Right renal pelvis (tissue), 4 donors: Measurements from ENCODE around the gene TMEM175. TPM values are rescaled to one million over a fixed set of nuclear protein-coding genes. Genes with fewer than 3 reads are reported as not detected.

Experiments used
- DNase-seq, 4 donors: peaks; one replicate each; pipeline ENCODE4 v3.0.0-alpha.2; 2013; ENCODE audit warnings: low read depth in 4 of 4, low spot score in 3 of 4, missing footprints in 1 of 4
- polyA plus RNA-seq, 4 donors: library from polyadenylated mRNA; unstranded; fragments of 120-200 nt; gene quantifications; one replicate each; pipeline ENCODE4 v1.2.1, GENCODE V29; 2013; ENCODE audit not compliant: insufficient read length in 4 of 4

TMEM175 gene
- polyA plus RNA-seq, 4 donors = 21.6 to 26.8 (median 23.5) TPM

DNA sequence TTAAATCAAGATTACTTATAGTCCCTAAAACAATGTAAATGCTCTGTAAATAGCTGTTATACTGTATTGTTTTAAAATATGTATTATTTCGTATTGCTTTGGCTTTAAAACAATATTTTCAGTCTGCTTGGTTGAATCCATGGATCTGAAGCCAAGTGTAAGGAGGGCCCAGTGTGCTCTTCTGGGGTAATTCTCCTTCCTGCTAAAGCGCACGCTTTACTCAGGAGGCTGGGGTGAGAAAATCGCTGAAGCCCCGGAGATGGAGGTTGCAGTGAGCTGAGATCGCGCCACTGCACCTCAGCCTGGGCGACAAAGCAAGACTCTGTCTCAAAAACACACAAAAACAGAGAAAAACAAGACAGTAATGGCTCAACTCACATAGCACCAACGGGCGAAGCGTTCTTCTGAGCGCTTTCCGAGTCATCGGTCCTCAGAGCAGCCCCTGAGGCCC lies 54.2 kb downstream of the TMEM175 start:
- no peak for DNase-seq

DNA sequence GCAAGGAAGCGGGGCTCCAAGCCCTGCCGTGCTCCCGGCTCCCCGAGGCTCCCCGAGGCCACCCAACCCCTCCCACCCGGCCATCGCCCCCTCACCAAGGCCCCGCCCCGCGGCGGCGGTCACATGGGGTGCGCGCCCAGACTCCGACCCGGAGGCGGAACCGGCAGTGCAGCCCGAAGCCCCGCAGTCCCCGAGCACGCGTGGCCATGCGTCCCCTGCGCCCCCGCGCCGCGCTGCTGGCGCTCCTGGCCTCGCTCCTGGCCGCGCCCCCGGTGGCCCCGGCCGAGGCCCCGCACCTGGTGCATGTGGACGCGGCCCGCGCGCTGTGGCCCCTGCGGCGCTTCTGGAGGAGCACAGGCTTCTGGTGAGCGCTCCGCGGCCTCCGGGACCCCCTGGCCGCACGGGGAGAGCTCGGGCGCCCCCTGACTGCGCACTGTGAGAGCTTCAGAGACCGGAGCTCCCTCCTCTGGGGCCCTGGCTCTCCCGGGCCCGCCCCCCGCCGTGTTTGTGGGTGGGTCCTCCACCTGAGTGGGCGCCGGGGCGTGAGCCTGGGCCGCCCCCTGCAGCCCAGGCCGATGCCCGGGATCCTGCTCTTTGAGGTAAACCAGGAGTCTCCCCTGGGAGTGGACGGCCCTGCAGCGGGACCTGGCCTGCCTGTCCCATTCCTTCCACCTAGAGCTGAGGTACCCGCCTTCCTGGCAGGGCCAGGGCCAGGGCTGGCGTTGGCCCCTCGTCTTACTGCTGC lies 54.8 kb downstream of the TMEM175 start, which contains the start of gene IDUA:
IDUA (plus strand) TSS at position 166 of the 745 bp plus-strand sequence; CDS start at position 207, 41 bp downstream.
- DNase-seq = no peak

DNA sequence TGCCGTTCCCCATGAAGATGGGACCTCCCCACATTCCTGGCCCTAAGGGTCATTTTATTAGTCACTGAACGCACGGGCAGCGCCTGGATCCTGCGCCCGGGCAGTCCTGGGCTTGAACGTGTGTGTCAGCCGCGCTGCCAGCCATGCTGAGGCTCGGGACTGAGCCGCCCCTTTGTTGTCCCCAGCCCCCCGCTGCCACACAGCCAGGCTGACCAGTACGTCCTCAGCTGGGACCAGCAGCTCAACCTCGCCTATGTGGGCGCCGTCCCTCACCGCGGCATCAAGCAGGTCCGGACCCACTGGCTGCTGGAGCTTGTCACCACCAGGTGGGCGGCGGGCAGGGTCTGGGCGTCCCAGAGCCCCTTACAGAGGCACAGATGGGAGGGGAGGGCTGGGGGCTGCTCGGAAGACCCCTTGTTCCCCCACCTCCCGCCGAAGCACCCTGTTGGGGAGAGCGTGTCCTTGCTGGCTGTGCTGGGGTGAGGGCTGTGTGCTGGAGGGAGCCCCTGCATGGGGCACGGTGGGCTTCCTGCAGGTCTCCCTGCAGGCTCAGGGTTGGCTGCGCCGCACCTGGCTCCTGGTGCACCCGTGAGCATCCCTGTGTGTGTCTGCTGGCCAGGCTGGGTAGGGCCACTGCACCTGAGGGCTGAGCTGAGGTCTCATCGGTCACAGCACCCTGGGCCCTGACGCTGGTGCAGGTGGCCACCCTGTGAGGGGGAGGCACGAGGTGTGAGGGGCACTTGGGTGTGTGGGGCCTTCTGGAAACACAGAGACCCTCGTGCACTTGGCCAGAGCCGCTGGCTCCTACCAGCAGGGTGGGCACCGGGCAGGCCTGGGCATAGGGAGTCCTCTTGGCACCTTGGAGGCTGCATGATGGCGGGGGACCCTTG lies 55.6 kb downstream of the TMEM175 start:
- no peak for DNase-seq

DNA sequence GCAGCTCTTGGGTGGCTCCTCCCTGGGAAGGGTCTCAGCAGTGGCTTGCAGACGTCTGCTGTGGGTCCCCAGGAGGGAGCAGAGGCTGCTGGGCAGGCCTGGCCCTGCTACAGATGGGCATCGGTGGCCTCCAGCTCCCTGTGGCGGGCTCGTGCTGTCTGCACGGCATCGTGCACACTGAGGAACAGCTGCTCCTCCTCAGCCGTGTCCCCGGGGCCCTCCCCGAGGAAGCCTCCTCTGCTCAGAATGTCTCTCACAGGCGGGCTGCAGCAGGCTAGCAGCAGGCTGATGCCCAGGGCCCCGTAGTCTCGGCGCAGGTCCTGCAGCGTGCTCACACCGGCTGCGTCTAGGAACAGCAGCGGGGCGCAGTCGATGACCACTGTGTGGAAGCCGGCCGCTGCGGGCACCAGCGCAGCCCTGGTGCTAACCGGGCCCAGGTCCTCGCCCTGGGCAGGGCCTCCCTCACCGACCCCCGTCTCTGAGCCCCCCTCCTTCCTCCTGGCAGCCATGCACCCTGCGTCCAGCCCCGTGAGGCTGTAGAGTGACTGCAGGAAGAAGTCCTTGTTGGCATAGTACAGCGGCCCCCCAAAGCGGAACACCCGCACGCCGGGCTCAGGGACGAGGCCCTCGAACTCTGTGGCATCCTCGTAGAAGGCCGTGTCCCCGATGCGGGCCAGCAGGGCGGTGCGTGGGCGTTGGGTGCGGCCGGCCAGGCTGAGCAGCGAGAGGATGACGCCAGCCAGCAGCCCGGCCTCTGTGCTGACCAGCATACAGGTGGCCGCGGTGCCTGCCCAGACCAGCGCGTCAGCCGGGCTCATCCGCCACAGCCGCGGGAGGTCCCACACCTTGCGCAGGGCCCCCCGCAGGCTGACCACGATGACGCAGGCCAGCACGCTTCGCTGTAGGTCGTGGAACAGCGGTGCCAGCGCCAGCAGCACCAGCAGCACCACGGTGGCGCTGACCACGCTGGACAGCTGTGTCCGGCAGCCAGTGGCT lies 56.8 kb downstream of the TMEM175 start:
- no peak for DNase-seq

DNA sequence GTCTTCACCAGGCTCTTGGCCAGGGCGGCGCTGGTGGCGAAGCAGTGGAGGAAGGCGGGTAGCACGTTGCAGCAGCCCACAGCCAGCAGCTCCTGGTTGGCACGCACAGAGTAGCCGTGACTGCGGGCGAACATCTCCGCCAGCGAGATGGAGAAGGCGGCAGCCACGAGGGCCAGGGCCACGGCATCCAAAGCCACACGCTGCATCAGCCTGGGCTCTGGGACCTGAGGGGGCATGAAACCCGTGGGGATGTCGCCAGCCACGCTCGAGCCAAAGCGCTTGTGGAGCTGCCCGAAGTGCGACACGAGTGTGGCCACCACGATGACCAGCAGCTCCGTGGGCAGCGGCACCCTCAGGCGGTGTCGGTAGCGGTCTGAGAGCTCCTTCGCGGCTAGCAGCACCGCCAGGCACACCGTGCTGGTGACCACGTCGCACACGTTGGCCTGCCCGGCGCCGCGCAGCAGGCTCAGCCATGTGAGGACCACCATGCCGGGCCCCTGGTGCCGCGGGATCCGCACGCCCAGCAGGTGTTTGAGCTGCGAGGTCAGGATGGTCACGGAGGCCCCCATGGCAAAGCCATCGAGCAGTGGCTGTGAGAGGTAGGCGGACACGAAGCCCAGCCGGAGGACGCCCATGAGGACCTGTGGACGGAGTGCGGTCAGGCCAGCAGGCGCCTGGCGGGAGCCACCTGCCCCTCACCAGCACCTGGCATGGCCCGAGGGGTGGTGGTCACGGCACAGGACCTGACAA lies 57.6 kb downstream of the TMEM175 start:
- DNase-seq = no peak

DNA sequence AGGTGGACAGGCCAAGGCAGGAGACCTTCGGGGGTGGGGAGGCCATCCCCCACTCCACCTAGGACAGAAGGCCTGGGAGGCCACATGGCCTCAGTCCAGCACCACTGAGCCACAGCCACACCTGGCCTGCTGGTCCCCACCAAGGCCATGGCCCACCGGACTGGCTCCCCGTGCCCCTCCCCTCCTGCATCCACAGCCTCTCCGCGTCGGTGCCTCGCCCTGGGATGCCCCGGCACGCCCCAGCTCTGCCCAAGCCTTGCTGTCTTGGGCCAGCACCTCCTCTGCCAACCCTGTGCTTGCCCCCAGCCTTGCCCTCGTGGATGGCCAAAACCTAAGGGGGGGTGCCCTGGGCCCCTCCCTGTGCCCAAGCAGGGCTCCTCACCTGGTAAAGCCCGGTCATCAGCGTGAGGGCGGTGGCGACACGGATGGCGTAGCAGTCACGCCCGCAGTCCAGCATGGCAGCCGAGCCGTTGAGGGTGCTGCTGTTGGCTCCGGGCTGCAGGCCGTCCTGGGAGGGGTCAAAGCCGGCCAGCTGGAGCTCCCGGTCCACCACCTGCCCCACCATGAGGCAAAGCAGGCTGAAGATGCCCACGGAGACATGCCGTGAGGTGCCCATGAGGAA lies 58.6 kb downstream of the TMEM175 start:
- no peak for DNase-seq

DNA sequence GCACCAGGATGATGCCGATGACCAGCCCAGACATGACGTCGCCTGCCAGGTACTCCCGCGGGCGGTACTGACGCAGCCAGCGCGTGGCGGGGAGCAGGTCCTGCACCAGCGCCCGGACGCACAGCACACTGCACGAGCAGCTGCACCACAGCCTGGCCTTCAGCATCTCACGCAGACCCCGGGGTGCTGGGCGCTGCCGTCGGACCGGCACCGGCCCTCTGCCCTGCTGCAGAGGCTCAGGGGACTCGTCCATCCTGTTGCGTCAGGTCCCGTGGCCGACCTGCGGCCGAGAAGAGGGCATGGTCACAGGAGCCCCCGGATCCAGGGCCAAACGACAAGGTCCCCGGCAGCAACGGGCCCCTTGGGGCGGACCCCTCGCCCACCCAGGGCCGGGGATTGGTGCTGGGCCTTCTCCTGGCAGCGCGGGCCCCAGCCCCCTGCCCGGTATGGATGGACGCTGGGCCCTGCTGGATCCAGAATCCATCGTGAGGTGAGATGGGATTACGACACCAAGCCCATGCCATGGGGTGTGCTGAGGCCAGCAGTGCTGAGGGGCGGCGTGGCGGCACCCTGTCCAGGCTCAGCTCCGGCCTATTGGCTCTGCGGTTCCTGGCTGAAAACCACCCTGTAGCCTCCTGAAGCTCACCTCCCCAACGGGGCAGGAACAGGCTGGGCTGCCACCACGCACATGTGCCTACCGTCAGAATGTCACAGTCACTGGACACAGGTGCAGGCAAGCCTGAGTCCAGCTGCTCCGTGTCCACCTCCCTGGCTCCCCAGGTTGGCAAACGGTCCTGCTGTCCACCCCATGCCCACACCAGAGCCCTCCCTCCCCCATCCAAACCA lies 59.4 kb downstream of the TMEM175 start:
- no peak for DNase-seq

DNA sequence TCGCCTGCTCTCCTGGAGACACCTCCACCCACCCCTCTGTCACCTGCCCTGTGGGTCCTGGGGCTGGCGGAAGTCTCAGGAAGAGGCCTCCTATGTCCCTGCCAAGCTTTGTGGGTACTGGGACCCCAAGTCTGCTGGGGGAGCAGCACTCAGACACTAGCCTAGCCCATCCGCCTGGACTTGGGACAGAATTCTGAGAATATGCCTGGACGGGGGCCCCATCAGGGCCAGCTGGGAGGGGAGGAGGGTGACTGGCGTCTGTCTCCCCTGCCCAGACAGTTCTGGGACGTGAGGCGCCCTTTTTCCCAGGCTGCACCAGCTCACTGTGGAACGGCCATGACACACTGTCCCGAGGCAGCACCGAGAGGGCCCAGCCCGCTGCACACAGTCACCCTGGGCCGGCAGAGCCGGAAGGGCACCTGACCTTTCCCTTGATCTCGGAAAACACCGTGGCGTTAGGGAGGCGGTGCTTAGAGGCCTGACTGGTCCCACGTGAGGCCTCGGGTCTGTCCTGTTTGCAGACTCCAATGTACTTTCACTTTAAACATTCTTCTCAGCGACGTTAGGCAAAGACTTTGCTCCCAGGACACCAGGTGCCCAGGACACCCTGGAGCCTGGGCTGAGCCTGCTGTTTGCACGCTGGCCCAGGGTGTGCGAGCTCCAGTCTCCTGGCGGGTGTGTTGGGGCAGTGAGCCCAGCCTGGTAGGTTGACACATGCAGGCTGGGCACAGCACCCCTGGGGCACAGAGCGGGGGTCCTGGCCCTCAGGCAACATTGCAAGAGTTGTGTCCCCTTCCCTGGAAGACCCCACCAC lies 60.2 kb downstream of the TMEM175 start:
- DNase-seq = no peak

DNA sequence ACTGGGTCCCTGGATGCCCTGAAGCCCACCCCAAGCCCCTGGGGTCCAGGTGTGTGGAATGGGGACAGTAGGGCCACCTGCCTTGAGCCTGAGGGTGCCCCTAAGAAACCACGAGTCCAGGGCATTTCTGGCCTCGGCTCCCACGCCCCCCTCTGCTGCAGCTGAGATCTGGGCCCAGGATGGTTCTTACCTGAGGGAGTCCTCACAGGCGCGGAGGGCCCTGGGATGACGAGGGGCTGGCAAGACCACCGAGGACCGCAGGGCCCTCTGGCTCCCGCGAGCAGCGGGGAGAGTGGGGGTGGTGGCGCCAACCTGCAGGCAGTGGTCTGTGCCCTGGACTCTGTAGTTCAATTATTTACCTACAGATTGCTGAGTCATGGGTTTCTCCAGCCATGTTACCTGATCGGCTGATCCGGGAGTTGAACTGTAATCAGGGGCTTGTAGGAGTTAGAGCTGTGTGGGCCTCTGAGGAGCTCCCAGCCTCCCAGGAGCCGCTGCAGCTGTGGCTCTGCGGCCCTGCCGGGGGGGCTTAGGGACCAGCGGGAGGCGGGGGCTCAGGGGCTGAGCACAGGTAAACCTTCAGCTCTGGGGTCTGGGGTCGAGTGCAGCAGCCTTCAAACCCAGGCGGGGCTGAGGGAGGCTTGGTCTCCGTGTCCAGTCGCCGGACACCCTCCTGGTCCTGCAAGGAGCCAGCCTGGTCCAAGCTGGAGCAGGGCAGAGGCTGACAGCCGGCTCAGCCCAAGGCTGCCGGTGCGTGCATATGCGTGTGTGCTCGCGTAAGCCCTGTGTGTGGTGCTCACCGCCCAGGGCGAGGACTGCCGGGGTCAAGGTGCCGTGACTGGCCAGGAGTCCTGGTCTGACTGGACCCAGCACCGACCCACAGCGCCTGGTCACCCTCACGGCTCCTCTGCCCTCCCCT lies 61.1 kb downstream of the TMEM175 start, which contains the start of gene SLC26A1:
SLC26A1 (minus strand) TSS at position 294 of the 919 bp plus-strand sequence. CDS start 1,701 bp downstream, outside the sequence.
- DNase-seq = no peak

DNA sequence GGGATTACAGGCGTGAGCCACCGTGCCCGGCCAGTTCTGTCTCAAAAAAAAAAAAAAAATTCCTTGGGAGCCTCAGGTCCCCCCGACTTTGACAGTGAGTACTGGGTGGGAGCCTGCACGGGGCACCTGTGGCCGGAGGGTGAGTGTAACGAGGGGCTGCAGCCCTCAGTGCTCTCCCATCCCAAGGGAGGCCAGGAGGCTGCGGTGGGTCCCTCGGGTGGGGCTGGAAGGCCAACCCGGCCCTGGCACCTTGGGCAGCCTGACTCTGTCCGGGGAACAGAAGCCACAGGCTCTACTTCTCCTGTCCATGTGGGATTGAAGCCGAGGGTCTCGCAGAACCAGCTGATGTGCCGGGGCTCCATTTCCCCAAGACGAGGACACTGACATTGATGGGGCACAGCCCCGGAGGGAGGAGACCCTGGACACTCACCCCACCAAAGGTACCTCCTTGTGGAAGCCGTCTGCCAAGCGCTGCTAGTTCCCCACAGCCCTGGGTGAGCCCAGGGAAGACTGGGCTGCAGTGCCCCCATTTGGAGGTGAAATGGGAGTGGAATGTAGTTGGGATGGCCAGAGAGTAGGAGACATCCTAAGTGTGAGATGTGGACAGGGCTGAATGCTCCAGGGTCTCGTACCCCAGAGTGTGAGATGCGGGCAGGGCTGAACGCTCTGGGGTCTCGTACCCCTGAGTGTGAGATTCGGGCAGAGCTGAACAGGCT lies 63.2 kb downstream of the TMEM175 start:
- no peak for DNase-seq

DNA sequence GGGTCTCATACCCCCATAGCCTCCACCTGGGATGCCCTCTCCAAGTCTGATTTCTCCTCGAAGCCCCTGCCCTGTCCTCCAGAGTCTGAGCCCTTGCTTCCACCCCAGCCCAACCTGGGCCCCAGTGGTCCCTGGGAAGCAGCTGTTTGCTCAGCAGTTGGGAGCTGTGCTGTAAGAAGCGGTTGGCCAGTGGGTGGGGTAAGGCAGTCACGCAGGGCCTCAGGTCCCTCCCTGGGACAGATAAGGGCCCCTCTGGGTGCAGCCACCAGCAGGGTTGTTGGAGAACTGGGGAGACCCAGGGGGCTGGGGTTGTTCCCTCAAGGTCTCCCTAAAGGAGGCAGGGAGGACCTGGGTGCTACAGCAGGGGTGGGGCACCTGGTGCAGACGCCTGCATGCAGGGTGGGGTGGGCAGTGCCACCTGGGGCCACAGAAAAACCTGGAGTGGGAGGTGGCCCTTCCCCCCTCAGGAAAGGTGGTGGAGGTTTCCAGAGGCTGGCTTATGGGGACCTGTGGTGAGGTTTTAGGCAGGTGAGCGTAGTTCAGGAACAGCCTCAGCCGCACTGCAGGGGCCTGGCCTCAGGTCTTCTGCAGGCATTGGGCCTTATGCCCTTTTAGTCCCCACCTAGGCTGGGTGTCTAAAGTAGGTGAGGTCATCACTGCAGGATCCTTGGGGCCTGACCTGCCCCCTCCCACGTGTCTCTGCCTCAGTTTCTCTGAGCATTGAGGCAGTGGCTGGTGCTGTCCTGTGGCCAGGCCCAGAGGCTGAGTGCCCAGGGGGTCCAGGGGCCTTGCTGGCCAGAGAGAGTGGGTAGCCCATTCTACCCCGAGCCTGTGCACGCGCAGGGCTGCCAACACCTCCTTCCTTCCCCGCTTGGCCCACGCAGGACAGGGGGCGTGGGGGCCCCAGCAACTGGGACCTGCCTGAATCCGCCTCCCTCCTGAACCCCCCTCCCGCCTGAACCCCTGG lies 64.1 kb downstream of the TMEM175 start:
- no peak for DNase-seq

DNA sequence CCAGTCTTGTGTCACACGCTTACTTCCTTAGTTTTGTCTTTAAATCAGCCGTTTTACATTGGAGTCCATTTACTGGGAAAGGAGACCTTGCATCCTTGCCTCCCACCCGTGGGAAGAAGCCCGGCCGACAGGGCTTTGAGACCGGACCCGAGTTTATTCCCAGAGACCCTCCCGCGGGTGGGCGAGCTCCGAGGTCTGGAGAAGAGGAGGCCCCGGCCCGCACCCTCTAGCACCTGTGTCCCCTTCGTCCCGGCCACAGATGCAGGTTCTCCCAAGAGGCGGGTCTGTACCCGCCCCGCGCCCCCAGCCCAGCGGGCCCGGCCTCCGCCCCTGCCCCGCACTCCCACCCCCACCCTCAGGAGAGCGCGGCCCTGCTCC lies 64.7 kb downstream of the TMEM175 start:
- no peak for DNase-seq

DNA sequence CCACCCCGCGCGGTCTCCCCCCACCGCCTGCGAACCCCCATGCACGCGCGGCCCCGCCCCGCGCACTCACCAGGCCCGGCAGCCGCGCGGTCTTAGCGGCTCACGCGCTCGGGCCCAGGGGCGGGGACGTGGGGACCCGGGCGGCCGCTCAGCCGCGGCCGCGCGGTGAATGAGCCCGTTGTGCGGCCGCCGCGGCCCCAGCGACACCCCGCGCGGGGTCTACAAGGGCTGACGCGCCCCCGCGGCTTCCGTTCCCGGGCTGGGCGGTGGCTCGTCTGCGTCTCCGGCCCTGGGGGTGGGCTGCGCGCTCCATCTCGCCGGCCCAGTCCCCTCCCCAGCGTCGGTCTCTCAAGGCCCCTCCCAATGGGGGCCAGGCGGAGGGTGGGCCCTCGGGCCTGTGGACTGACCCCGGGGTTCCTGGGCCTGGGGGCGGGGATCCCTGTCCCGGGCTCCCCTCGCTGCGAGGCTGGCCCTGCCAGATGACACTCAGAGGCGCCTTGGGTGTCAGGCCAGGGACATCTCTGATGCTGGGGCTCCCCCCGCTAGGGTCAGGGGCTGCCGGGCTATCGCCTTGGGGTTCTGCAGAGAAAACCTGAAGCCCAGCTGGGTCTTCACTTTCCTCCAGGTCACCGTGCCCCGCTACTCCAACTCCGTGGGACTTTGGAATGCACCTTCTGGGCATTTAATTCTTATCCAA lies 65.3 kb downstream of the TMEM175 start:
- DNase-seq = no peak
